ENCODE results near the gene DCLK3.

GRCh38 chr3:36812240-36812639 lies 47.9 kb upstream of the DCLK3 start:
- TF ChIP-seq, protein P1, sequence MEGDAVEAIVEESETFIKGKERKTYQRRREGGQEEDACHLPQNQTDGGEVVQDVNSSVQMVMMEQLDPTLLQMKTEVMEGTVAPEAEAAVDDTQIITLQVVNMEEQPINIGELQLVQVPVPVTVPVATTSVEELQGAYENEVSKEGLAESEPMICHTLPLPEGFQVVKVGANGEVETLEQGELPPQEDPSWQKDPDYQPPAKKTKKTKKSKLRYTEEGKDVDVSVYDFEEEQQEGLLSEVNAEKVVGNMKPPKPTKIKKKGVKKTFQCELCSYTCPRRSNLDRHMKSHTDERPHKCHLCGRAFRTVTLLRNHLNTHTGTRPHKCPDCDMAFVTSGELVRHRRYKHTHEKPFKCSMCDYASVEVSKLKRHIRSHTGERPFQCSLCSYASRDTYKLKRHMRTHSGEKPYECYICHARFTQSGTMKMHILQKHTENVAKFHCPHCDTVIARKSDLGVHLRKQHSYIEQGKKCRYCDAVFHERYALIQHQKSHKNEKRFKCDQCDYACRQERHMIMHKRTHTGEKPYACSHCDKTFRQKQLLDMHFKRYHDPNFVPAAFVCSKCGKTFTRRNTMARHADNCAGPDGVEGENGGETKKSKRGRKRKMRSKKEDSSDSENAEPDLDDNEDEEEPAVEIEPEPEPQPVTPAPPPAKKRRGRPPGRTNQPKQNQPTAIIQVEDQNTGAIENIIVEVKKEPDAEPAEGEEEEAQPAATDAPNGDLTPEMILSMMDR (optimal IDR thresholded peaks at IDR 0.05 in 1 of 3, IDR thresholded peaks at IDR 0.05 in 1 of 3, conservative IDR thresholded peaks at IDR 0.05 in 1 of 3; ENCODE audit: extremely low read depth in 1 of 3, insufficient read depth in 2 of 3, low read length in 3 of 3), result no peak
- TF ChIP-seq EZH2 (IDR thresholded peaks at IDR 0.05; ENCODE audit: low read length), result no peak

All from keratinocyte (primary cell).